Measurements from ENCODE around the gene GDI1. TPM values are rescaled to one million over a fixed set of nuclear protein-coding genes. Genes with fewer than 3 reads are reported as not detected.

Gene GDI1
- polyA plus RNA-seq, 1 of the 3 experiments (the other 2 are of a cell fraction): 408 TPM

GRCh38 chrX:154481195-154481594, 44.2 kb downstream of the GDI1 start (continued):
- no peak for TF ChIP-seq ZBTB33 (IDR thresholded peaks at IDR 0.05; ENCODE audit: borderline replicate concordance, low read depth)
- TF ChIP-seq IRF3 (IDR thresholded peaks at IDR 0.05; ENCODE audit: low read depth, low read length): no peak

DNA sequence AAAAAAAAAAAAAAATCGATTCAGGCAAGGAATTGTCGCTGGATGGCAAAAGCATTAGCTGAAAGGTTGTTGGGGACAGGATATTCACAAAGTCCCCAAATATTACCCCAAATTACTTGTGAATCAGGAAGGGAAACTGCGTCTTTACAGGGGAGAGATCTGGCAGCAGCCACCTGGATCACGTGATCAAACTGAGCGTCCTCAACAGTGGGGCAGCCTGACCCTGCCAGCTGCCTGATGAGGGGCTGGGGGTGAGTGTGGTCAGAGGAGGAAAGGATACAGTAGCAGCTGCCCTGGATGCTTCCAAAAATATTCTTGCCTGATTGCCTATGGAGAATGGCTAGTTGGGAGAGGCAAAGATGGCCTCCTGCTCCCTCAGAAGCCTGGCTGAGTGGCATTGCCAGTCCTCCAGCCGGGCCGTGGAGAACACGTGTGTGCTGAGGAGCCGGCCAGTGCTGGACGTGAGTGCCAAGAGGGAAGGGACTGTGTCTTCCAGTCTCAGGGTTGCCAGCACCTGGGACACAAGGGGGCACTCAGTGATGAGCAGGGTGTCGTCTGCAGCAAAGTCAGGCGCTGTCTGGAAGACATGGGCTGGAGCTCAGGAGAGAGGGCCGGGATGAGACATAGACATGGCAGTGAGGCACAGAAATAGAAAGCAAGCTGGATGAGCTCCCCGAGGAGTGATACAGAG, 45.1 kb downstream of the GDI1 start:
- Histone ChIP-seq H3K4me3 (ENCODE audit: low read depth in 2 of 2, low read length in 1 of 2) (no peak overlapping the region), H3K79me2 (ENCODE audit: insufficient read depth) (peaks cover 15% of the 10 kb centered on the region), H4K20me1 (ENCODE audit: insufficient read depth) (no peaks in the 10 kb centered on the region), H3K9me3 (no peaks in the 10 kb centered on the region), H3F3A (replicated peaks; ENCODE audit: insufficient read depth) (peaks cover 8% of the 10 kb centered on the region), H3K27me3 (ENCODE audit: insufficient read depth) (0 out of 2 replicates have a peak, but pooled peaks cover 5% of the 10 kb centered on the region), H3K9me2 (no peaks in the 10 kb centered on the region), H2AFZ (ENCODE audit: low read depth) (no peak overlapping the region), H3K27ac (ENCODE audit: low read depth in 2 of 2, low read length in 1 of 2) (no peak overlapping the region), H3K9ac (no peak overlapping the region), H3K36me3 (replicated peaks in 1 of 2; ENCODE audit: control insufficient read depth in 1 of 2, insufficient read depth in 2 of 2, low read length in 1 of 2) (peaks cover 0 to 14% of the 10 kb centered on the region in 2 experiments), H3K4me1 (ENCODE audit: control insufficient read depth in 1 of 2, insufficient read depth in 2 of 2, low read depth in 1 of 2, low read length in 1 of 2) (peaks cover 0 to 12% of the 10 kb centered on the region in 2 experiments; a peak in 1 of 4 replicates), H3K4me2 (no peak overlapping the region)
- 50% methylated on average over 12 of the region's 14 CpGs for WGBS (ENCODE audit: low lambda C conversion rate)
- TF ChIP-seq RAD21 (IDR thresholded peaks at IDR 0.05; ENCODE audit: low read length) (no peak), FOSL2 (IDR thresholded peaks at IDR 0.05; ENCODE audit: borderline replicate concordance, low read depth) (no peak), GATA2 (CRISPR knock-in tag; IDR thresholded peaks at IDR 0.05) (no peak), NFIC (IDR thresholded peaks at IDR 0.05; ENCODE audit: borderline replicate concordance) (no peak), SMC3 (IDR thresholded peaks at IDR 0.05; ENCODE audit: low read depth, low read length) (no peak), TEAD4 (IDR thresholded peaks at IDR 0.05; ENCODE audit: borderline replicate concordance, insufficient read depth) (no peak), CHD2 (IDR thresholded peaks at IDR 0.05; ENCODE audit: low read length, partially characterized antibody) (no peak), RCOR1 (IDR thresholded peaks at IDR 0.05; ENCODE audit: low read length) (no peak), MXI1 (IDR thresholded peaks at IDR 0.05; ENCODE audit: low read depth, low read length) (no peak), POLR2AphosphoS5 (IDR thresholded peaks at IDR 0.05; ENCODE audit: low read depth, low read length) (no peak), JUND (IDR thresholded peaks at IDR 0.05) (no peak)
- TF ChIP-seq, protein P1, sequence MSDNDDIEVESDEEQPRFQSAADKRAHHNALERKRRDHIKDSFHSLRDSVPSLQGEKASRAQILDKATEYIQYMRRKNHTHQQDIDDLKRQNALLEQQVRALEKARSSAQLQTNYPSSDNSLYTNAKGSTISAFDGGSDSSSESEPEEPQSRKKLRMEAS (IDR thresholded peaks at IDR 0.05; ENCODE audit: low read depth): no peak
- ChIA-PET CTCF (interaction anchor here (0.8 to 1.0 kb wide), 2 partner anchors 17 to 45 kb away, joined by 4 read pairs; no protein-coding TSS in a partner anchor), POLR2A (no interaction called here)
- DNase-seq: no peak
